KMS-11 (cell line): Measurements from ENCODE around the gene HNRNPAB.

Experiments used
- H2AFZ ChIP-seq: fragments of 200-600 bp; sonication (generic); 2 replicates; pipeline ENCODE4 v1.6.1; 2016; ENCODE audit warnings: antibody characterized with exemption, mixed run types, low read depth
- H3K27ac ChIP-seq: fragments of 200-600 bp; sonication (generic); 2 replicates; pipeline ENCODE4 v1.6.1; 2016; ENCODE audit warnings: mild to moderate bottlenecking, mixed run types
- H3K27me3 ChIP-seq: fragments of 200-600 bp; sonication (generic); 2 replicates; pipeline ENCODE4 v1.6.1; 2017; ENCODE audit warnings: mild to moderate bottlenecking, low read depth, mixed run types, moderate library complexity; ENCODE audit not compliant: insufficient read depth
- H3K36me3 ChIP-seq: fragments of 200-600 bp; sonication (generic); 2 replicates; pipeline ENCODE4 v1.6.1; 2017; ENCODE audit warnings: mild to moderate bottlenecking, mixed run types; ENCODE audit not compliant: insufficient read depth
- H3K4me1 ChIP-seq: fragments of 200-600 bp; sonication (generic); 2 replicates; pipeline ENCODE4 v1.6.1; 2016; ENCODE audit warnings: mild to moderate bottlenecking, low read depth, mixed run types; ENCODE audit not compliant: poor library complexity, severe bottlenecking
- H3K4me2 ChIP-seq: fragments of 200-600 bp; sonication (generic); 2 replicates; pipeline ENCODE4 v1.7.0; 2016; ENCODE audit warnings: mild to moderate bottlenecking, mixed run types
- H3K4me3 ChIP-seq: fragments of 200-600 bp; sonication (generic); IDR thresholded peaks from 2 replicates; pipeline ENCODE4 v1.6.1; 2017; ENCODE audit warnings: low read depth, low read length, mixed read lengths; ENCODE audit not compliant: insufficient read depth
- H3K79me2 ChIP-seq: fragments of 200-600 bp; sonication (generic); 2 replicates; pipeline ENCODE4 v1.6.1; 2016; ENCODE audit warnings: low read depth, mixed run types; ENCODE audit not compliant: insufficient read depth
- H3K9ac ChIP-seq: fragments of 200-600 bp; sonication (generic); 2 replicates; pipeline ENCODE4 v1.6.1; 2016; ENCODE audit warnings: mild to moderate bottlenecking, mixed run types
- H4K20me1 ChIP-seq: fragments of 200-600 bp; sonication (generic); 2 replicates; pipeline ENCODE4 v1.6.1; 2016; ENCODE audit warnings: mild to moderate bottlenecking, mixed run types; ENCODE audit not compliant: insufficient read depth
- TF ChIP-seq, protein P1 (sequence below): fragments of 200-600 bp; sonication (generic); conservative IDR thresholded peaks from 2 replicates; pipeline ENCODE4 v1.6.1; 2017; ENCODE audit warnings: low read depth, mild to moderate bottlenecking, antibody characterized with exemption, low read length, moderate library complexity, mixed read lengths

HNRNPAB gene

DNA sequence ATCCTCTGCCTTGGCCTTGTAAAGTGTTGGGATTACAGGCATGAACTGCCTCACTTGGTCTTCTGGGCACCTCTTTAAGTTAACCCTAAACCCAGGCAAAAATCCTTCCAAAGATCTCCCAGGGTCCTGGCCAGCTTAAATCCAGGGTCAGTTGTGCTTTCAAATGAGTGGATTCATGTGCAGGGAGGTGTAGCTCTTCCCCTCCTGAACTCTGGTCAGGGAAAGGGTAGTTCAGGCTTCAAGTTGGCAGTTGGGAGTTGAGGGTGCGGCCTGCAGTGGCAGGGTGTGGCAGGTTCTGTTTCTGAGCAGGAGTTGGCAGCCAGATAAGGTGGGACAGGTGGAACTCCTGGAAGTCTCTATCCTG is 3.6 kb downstream of the HNRNPAB start:
- H3K36me3 ChIP-seq = peaks cover 14% of the 10 kb centered on the region; the same call in 1 of the 2 replicates
- H3K4me1 ChIP-seq = peaks cover 5% of the 10 kb centered on the region
- H4K20me1 ChIP-seq = peaks cover 37% of the 10 kb centered on the region
- H2AFZ ChIP-seq = no peak overlapping the region
- H3K27me3 ChIP-seq = no peaks in the 10 kb centered on the region
- H3K4me2 ChIP-seq = no peak overlapping the region
- H3K79me2 ChIP-seq = peaks cover 48% of the 10 kb centered on the region
- TF ChIP-seq, protein P1, sequence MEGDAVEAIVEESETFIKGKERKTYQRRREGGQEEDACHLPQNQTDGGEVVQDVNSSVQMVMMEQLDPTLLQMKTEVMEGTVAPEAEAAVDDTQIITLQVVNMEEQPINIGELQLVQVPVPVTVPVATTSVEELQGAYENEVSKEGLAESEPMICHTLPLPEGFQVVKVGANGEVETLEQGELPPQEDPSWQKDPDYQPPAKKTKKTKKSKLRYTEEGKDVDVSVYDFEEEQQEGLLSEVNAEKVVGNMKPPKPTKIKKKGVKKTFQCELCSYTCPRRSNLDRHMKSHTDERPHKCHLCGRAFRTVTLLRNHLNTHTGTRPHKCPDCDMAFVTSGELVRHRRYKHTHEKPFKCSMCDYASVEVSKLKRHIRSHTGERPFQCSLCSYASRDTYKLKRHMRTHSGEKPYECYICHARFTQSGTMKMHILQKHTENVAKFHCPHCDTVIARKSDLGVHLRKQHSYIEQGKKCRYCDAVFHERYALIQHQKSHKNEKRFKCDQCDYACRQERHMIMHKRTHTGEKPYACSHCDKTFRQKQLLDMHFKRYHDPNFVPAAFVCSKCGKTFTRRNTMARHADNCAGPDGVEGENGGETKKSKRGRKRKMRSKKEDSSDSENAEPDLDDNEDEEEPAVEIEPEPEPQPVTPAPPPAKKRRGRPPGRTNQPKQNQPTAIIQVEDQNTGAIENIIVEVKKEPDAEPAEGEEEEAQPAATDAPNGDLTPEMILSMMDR = no peak
- no peak overlapping the region for H3K4me3 ChIP-seq
- no peak overlapping the region for H3K9ac ChIP-seq
- H3K27ac ChIP-seq = no peak overlapping the region; the same call in 1 of the 2 replicates

- H3K4me1 ChIP-seq = peaks cover 5% of the 10 kb centered on the region
- no peak overlapping the region for H3K27ac ChIP-seq
- H3K4me3 ChIP-seq = no peak overlapping the region
- H3K27me3 ChIP-seq = no peaks in the 10 kb centered on the region
- no peak overlapping the region for H3K4me2 ChIP-seq
- no peak overlapping the region for H2AFZ ChIP-seq
- H4K20me1 ChIP-seq = peaks cover 37% of the 10 kb centered on the region
- H3K36me3 ChIP-seq = peaks cover 14% of the 10 kb centered on the region; the same call in 1 of the 2 replicates
- no peak overlapping the region for H3K9ac ChIP-seq
- H3K79me2 ChIP-seq = peaks cover 48% of the 10 kb centered on the region
- TF ChIP-seq, protein P1 = no peak
Measured at GRCh38 chr5:178208540-178209227, 4.4 kb downstream of the HNRNPAB start.

DNA sequence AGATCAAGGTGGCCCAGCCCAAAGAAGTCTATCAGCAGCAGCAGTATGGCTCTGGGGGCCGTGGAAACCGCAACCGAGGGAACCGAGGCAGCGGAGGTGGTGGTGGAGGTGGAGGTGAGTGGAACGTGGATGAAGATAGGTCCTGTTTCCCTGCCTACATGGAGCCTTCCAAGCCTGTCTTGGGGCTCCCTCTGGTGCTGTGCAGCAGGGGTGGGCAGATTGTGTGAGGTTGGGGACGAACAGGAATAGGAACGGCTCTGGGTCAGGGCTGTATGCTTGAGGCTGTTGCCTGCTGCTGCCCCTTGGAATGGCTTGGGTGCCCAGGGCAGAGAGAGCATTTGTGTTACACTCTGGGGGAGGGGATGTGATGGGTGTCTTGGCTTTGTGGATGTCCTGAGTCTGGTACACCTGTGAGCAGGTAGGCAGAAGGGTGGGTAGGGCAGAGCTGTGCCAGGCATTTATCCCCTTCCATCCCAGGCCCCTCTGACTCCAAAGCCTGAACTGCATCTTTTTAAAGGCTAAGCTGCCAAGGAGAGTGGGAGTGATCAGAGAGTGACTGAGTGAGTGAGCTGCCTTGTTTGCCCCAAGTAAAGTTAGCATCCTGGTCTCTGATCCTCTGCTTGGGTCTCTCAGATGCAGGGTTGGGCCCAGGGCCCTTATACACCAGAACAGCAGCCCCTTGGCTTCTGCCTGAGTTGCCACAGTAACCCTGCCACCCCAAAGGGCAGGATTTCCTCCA is 5.2 kb downstream of the HNRNPAB start:
- Histone ChIP-seq H3K27ac (no peak overlapping the region), H3K27me3 (no peaks in the 10 kb centered on the region), H3K36me3 (peaks cover 14% of the 10 kb centered on the region; the same call in 1 of the 2 replicates), H3K79me2 (peaks cover 46% of the 10 kb centered on the region), H3K9ac (no peak overlapping the region), H2AFZ (no peak overlapping the region), H3K4me3 (no peak overlapping the region), H4K20me1 (peaks cover 37% of the 10 kb centered on the region), H3K4me2 (no peak overlapping the region), H3K4me1 (peaks cover 5% of the 10 kb centered on the region)
- TF ChIP-seq, protein P1 = no peak

- TF ChIP-seq, protein P1 = no peak
- Histone ChIP-seq H3K27ac (no peak overlapping the region), H3K9ac (no peak overlapping the region), H3K4me2 (no peak overlapping the region), H3K36me3 (peaks cover 14% of the 10 kb centered on the region; the same call in 1 of the 2 replicates), H3K4me3 (no peak overlapping the region), H4K20me1 (peaks cover 37% of the 10 kb centered on the region), H3K79me2 (peaks cover 40% of the 10 kb centered on the region), H3K27me3 (no peaks in the 10 kb centered on the region), H2AFZ (no peak overlapping the region), H3K4me1 (peaks cover 5% of the 10 kb centered on the region)
Measured at GRCh38 chr5:178210073-178210535, 5.8 kb downstream of the HNRNPAB start.
